Hematopoietic multipotent progenitor cell treated with erythropoietin and hydrocortisone succinate and interleukin-3 and kit ligand, for 15 days (in vitro differentiated cells): Measurements from ENCODE around the gene FAAP20.

Experiments used
- DNase-seq: peaks from one replicate; pipeline ENCODE4 v3.0.0-alpha.2; 2015; ENCODE audit warnings: low spot score

Gene FAAP20

DNA sequence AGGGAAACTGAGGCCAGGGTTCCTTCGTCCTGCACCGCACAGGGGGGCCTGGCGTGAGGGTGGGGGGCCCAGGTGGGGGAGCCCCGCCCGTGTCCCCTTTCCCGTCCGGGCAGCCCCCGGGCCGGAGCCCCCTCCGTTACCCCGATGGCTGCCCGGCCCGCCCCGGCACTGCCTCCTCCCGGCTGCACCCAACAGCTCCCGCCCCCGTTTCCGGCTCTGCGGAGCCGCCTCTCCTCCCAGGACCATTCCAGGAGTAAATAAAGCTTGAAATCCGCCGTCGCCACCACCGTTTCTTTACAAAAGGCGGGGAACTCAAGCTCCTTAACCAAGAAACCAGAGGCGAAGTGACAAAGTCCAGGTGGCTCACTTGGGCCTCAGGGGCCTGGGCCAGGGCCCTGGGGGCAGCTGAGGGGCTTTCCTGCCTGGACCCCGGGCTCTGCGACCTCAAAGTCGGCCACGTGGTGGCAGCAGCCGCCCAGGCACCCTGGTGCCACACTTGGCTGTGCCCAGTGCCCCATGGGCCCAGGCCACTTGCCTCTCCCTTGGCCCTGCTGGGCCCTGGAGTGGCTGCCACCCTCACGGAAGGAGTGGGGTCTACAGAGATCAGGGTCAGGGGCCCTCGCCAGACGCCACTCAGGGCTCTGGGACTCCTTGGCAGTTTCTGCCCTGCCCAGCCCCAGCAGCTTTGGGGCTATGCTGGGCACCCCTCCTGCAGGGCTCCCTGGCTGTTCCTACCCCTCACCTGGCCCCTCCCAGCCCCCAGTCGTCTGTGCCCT lies 514 bp upstream of the FAAP20 start:
- peak; percentile 78 for DNase-seq

DNA sequence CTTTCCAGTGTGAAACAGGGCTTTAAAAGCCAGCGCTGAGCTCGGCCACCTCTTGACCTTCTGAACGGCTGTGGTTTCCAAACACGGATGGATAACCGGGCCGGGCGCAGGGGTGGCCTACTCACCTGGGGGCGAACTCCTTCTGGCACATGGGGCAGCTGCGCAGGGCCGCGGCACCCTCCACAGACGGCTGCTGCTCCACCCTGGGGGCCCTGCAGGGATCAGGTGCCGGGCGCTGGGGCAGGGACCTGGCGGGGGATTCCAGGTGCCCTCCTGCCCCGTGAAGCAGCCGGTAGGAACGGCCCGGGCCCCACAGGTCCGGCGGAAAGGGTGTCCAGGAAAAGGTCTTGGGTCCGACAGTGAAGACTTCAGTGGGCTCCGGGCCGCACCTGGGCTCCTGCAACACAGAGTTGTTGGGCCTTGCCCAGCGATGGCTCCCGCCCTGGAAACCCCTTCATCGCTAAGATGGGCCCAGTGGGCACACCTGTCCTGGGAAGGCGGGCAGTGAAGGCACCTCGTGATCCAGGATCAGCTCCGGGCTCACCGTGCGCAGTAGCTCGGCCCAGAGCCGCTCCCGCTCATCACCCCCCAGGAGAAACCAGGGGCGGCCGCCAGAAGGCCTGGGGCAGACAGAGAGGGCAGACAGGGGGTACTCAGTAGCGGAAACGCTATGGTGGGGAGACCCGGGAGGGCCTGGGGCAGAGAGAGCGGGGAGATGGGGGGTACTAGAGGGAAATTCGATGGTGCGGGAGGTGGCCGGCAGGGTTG lies 874 bp downstream of the FAAP20 start:
- DNase-seq = no peak

DNA sequence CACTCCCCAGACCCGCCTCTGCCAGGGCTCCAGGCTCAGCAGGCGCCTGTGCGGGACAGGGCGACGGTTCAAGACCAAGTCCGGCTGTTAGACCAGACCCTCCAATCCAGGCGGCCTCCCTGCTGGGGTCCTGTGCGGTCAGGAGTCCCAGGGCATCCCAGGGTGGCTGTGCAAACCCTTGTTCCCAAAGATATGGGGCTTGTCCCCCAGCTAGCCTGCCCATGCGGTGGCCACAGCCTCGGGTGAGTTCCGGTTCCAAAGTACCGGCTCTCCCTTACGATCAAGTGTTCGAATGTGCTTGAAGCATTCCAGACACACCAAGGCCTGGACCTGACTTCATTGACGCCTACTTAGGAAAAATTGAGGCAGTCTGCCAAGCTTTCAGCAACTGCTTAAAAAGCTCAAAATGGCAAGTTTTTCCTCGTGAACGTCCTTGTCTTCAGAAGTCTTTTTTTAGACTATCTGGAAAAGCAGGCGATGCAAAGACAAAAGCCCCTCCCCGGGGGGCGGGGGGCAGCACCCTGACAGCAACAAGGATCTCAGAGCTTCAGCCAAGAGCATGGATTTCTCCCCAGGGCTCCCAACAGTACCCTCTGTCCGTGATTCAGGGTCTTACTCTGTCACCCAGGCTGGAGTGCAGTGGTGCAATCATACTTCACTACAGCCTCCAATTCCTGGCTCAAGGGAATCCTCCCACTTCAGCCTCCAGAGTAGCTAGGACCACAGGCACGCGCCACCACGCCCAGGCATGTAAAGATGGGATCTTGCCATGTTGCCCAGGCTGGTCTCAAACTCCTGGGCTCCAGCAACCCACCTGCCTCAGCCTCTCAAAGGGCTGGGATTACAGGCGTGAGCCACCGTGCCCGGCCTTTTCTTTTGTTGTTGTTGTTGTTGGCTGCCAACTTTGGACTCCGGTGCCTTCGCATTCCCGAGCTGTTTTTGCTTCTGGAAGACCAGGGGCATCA lies 2.3 kb downstream of the FAAP20 start:
- no peak for DNase-seq

DNA sequence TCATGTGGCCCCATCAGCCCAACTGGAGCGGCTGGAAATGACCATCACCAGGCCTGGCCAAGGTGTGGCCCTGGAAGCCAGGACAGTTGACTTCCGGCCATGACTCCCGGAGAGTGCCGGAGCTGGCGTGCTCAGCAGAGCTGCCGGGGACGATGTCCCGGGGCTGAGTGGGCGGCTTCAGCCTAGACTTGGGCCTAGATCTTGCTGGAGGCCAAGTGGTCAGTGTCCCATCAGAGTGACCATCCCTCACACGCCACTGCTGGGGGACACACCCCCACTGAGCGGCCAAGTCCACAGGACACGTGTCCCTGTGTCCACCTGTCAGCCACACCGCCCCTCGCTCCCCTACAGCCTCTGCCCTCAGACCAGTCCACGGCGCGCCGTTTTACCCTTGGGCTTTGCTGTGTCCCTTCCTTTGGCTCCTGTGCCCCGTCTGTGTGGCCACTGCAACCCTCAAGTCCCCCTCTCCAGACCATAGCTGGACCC lies 4.0 kb downstream of the FAAP20 start:
- no peak for DNase-seq

DNA sequence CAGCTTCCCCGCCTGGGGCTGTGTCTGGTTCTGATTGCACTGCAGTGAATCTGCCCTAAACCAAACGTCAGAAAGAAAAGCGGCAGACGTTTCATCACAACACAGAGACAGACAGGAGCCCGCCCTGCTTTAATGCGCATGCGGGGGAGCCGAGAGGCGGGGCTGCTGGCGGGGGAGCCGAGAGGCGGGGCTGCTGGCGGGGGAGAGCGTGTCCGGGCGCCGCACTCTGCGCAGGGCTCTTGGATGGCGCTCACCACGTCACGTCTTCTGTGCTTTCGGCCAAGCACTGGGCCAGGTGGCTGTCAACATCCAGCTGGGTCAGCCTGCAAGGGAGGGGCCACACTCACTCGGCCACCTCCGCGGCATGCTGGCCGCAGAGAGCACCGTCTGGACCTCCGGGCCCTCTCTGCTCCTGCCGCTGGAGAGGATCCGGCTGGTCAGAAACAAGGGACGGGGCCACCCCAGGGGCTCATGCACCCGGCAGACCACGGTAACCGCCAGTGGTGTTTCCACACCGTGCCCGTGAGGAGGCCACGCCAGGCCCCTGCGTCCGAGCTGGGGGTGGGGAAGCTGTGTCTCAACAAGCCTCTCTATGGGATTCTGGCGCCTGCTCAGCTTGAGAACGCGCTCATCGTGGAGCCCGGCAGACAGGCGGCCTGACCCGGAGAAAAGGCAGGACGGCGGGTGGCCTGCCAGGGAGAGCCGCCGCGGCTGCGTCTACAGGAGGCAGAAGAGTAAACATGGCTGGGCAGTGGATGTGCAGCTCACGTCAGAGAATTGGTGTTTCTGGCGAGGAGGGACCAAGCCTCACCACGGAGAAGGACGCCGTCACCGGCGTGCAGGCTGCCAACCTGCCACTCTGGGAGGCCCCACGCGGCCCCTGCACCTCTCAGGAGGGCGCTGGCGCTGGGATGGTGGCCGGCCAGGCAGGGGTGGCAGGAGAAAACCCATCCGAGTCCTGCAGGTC lies 4.8 kb downstream of the FAAP20 start:
- DNase-seq = peak; percentile 88

DNA sequence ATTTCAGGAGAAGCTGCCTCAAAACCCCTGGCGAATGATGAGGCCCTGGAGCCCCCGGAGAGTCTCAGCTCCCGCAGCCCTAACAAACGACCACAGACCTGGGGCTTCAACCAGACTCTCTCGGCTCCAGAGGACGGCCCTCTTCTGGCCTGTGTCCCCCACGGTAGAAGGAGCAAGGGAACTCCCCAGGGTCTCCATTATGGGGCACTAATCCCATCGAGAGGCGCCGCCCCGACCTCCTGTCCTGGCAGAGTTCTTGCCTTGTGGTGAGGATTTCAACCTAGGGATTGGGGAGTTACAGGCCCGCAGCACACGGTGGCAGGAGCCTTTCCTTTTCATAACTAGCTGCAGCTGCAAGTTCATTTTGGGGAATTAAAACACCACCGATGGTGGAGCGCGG lies 6.2 kb downstream of the FAAP20 start:
- DNase-seq = no peak

DNA sequence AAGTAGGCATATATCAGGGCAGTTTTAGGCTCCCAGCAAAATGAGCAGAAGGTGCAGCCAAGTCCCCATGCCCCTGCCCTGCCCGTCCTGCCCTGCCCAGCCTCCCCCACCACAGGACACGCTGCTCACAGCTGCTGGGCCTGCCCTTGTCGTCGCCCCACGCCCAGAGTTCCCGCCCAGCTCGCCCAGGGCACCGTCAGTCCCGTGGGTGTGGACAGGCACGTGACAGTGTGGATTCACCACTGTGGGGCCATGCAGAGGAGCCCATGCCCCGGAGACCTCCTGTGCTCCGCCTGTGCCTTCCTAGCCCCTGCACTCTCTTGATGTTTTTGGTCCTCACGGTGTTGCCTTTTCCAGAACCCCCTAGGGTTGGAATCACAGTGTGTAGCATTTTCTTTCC lies 7.0 kb downstream of the FAAP20 start:
- DNase-seq = peak; percentile 60

DNA sequence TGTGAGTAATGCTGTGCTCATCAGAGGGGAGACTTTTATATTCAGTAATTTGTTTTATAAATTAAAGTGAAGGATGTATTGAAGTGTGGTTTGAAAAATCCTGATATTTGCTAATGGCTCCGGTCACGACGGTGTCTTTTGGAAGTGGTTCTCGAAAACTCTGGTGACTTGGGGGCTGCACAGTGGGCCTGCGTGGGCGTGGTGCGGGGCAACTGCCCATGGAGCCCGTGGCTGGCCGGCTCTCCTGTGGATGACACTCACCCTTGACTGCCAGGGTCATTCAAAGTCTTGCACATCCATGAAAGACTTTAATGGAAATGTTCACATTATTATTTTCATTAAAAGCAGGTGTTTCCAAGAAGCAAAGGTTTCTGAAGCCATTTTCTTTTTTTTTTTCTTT lies 7.7 kb downstream of the FAAP20 start:
- DNase-seq = no peak

DNA sequence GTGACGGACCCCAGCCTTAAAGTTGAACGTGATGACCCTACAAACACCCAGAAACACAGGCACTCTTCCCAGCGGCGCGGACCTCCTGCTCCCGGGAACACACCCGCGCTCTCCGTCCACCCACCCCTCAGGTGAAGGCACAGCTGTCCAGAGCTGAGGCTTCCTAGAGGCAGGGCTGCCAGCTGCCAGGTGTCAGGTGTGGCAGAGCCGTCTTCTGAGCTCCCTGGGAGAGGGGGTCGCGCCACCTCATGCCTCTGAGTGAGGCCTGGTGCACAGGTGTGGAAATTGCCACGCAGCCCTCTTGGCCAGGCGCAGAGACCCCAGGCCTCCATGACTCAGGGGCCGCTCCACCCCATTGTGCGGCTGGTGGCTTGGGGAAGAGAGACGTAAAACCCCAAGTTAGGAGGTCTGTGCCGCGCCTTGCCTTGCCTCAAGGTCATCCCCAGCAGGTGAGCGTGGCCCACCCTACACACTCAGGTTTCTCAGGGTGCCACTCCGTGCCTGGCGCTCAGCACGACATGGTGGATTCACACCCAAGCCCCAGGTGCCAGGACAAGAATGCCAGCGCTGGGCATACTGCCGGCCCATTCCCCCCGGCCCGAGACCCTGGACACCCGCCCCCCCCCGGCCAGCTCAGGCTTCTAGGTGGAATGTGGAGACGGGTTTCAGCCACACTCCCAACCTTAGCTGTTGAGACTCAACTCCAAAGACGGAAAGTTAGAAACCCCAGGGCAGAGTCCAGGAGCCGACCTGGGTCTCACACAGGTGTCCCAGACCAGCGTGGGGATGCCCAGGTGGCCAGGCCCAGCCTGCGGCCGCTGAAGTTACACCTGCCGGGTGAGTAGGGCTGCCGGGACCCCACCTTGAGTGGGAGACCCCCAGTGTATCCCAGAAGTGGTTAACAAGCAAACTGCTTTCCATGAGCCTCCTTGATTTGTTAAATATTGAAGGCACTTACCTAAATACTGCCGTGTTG lies 8.4 kb downstream of the FAAP20 start:
- no peak for DNase-seq

DNA sequence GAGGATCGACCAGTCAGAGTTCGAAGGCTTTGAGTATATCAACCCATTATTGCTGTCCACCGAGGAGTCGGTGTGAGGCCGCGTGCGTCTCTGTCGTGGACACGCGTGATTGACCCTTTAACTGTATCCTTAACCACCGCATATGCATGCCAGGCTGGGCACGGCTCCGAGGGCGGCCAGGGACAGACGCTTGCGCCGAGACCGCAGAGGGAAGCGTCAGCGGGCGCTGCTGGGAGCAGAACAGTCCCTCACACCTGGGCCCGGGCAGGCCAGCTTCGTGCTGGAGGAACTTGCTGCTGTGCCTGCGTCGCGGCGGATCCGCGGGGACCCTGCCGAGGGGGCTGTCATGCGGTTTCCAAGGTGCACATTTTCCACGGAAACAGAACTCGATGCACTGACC lies 9.6 kb downstream of the FAAP20 start:
- DNase-seq = no peak

DNA sequence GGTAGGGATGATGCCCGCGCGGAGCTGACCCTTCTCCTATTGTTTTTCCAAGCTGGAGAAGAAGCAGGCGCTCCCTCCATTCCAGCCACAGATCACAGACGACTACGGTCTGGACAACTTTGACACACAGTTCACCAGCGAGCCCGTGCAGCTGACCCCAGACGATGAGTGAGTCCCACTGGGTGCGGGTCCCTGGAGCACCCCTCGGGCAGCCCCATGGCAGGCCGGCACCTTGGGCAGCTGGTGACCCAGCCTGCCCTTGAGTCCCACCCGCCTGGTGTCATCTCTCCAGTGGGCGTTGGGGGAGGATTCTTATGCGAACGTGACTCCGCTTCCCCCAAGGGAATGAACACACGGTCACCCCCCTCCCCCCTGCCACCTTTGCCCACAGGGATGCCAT lies 10.0 kb downstream of the FAAP20 start:
- no peak for DNase-seq

DNA sequence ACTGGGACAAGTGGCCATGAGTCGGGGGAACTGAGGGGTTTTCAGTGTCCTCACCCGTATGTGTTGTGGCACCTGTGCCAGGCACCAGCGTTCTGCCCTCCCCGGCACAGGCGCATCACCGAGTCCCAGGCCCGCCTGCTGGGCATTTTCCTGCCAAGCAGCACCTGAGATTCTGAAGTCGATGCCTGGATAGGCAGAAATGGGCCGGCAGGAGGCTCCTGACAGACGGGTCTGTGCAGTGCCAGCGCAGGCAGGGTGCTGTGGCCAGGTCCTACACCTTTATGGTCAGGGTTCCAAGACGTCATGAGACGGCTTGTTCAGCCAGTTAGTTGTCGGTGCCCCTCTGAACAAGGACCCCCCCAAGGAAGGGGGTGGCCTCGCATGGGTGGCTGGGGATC lies 10.6 kb downstream of the FAAP20 start:
- no peak for DNase-seq

DNA sequence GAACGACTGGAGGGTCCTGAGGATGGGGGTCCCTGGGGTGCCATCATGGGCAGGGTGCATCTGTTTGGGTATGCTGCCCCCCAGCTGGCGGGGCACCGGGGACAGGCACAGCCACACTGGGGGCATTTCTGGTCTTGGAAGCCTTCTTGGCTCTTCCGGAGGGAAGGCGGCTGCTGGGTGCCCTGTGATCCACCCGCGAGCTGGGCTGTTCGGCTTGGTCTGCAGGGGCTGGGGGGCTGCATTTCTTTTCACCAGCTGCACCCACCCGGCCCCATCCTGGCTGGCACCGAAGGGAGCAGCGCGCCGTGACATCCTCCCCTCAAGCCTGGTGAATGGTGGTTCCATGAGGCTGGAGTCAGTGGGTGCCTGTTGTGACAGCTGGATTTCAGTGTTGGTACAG lies 12.2 kb downstream of the FAAP20 start:
- no peak for DNase-seq

DNA sequence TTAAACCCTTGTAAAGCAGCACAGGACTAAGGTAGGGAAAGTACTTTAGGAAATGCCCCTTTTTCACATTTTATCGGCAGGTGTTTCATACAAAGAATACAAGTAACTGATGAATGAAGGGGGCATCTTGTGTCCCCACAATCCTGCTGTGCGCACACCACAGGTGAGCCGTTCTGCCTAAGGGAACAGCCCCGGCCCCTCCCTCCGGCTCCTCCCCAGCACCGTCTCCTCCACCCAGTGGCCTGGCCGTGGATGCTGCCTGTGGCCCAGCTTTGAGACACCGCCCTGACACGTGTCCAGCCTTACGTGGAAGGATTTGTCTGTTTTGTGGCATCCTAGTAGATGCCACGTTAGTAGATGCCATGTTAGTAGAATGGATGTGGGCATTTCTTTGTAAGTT lies 12.8 kb downstream of the FAAP20 start:
- DNase-seq = no peak

DNA sequence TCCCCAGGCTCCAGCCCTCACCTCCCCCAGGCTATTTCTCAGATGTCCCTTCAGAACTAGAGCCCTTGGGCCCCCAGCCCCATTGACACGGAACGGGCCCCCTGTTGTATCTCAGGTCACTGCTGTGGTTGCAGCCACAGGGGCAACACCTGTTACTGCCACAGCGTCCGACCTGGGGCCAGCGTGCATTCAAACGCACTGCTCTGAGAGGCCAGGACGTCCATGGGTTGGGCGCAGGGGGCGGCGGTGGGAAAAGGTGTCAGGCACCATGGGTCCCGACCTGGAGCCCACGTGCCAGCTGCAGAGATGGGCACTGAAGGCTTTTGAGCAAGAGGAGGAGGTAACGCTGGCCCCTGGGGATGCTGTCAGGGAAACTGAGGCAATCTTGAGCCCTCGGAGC lies 13.3 kb downstream of the FAAP20 start:
- DNase-seq = no peak

DNA sequence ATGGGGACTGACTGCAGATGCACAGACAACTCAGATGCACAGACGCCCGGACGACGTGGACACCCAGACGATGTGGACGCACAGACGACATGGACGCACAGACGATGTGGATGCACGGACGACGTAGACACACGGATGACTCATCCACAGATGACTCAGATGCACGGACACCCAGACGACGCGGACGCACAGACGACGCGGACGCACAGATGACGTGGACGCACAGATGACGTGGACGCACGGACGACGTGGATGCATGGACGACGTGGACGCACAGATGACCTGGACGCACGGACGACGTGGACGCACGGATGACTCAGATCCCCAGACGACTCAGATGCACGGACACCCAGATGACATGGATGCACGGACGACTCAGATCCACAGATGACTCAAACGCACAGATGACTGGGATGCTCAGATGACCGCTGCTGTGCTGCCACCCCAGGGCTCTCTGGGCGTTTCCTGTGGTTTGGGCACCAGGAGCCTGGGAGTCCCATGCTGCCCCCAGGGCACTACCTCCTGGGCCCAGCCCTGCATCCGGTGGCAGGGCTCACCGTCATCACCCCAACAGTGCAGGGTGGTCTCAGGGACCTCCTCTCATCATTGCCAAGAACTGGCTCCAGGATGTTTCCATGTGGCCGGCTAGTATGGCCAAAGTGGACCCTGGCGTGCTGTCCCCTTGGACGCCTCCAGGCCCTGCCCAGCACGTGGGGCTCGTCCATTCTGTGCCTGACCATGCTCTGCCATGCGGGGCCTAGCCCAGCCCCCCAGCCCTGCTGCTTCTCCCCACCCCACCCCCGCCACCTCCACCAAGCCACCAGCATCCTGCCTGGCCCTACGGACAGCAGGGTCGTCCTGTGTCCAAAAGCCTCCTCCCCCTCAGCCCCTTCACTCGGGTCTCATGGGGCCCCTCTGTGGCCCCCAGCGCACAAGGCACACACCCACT lies 14.0 kb downstream of the FAAP20 start:
- no peak for DNase-seq

DNA sequence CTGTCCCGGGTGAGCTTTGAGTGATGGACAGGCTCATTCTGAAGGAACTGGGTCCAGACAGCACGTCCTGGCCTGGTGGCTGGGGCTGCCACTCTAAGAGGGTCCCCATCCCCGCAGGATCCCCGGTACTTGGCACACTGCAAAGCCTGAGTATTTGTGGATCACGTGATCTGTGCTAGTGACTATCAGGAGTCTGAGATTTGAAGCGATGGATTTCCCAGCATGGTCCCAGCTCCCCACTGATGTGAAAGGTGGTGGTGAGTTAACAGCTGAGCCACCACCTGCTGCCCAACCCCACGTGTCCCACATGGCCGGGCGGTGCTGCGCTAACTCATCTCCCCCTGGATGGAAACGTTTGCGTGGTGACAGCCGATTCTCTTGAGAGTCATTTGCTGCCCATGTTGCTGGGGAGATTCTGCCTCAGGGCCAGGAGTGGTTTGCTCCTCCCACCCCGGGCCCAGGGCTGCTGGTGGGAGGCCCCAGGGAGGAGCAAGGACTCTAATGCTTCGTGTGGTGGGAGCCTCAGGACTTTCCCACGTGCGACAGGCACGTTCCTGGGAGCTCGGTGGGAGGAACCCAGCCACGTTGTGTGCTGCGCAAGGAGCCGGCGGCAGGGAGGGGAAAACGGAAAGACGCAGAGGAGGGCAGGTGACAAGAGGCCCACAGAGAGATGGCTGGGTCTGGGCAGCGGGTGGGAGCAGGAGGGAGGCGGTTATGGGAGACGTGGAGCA lies 15.1 kb downstream of the FAAP20 start:
- DNase-seq = no peak

DNA sequence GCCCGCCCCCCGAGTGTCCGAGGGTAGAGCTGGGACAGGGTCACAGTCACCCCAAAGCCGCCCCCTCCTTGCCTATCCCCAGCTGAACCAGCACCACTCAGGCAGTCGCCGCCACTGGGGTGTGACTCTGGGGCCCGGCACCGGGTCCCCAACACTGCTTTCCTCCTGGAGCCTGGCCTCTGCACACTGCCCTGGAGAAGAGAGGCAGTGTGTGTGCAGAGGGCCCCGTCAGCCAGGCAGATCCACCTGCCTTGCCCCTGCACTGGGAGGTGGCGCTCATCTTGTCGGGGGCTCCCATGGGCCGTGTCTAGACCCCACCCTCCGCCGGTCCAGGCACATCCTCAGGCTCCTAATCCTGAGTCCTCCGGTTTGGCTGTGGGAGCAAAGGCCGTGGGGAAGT lies 15.7 kb downstream of the FAAP20 start:
- no peak for DNase-seq
